HepG2 (cell line): Measurements from ENCODE around the gene LCN2. TPM values are rescaled to one million over a fixed set of nuclear protein-coding genes. Genes with fewer than 3 reads are reported as not detected.

Experiments
- HNRNPLL ChIP-seq: fragments of 200-400 bp; formaldehyde crosslinking; IDR thresholded peaks from 2 replicates; pipeline ENCODE4 v1.6.1; 2017; ENCODE audit warnings: mild to moderate bottlenecking, low read depth, low read length; ENCODE audit not compliant: poor library complexity, severe bottlenecking
- NFE2L1 ChIP-seq: sonication (generic); formaldehyde crosslinking; IDR thresholded peaks from 2 replicates; pipeline ENCODE4 v1.4.0; 2020; ENCODE audit warnings: missing genetic modification reagents, mild to moderate bottlenecking, borderline replicate concordance
- TBX3 ChIP-seq: fragments of 450-650 bp; IDR thresholded peaks from 2 replicates; pipeline ENCODE4 v1.6.1; 2017; ENCODE audit warnings: antibody characterized with exemption, mild to moderate bottlenecking, inconsistent platforms, borderline replicate concordance
- ZFX ChIP-seq: sonication (generic); formaldehyde crosslinking; IDR thresholded peaks from 2 replicates; pipeline ENCODE4 v1.4.0; 2020; ENCODE audit warnings: mild to moderate bottlenecking, low read depth, missing genetic modification reagents, moderate library complexity
- ZNF260 ChIP-seq: sonication (generic); formaldehyde crosslinking; IDR thresholded peaks from 2 replicates; pipeline ENCODE4 v1.4.0; 2020; ENCODE audit warnings: missing genetic modification reagents, low read depth, mild to moderate bottlenecking, borderline replicate concordance
- ZNF292 ChIP-seq: sonication (generic); formaldehyde crosslinking; IDR thresholded peaks from 2 replicates; pipeline ENCODE4 v1.8.1; 2022; ENCODE audit warnings: mild to moderate bottlenecking, low read depth, missing genetic modification reagents, borderline replicate concordance
- ZNF333 ChIP-seq: sonication (generic); formaldehyde crosslinking; IDR thresholded peaks from 2 replicates; pipeline ENCODE4 v1.4.0; 2020; ENCODE audit warnings: mild to moderate bottlenecking, missing genetic modification reagents, borderline replicate concordance
- ZNF337 ChIP-seq: sonication (generic); formaldehyde crosslinking; IDR thresholded peaks from 2 replicates; pipeline ENCODE4 v1.5.1; 2020; ENCODE audit warnings: missing genetic modification reagents, low read depth, mild to moderate bottlenecking, borderline replicate concordance
- ZNF382 ChIP-seq: sonication (generic); formaldehyde crosslinking; IDR thresholded peaks from 2 replicates; pipeline ENCODE4 v1.5.0; 2020; ENCODE audit warnings: missing genetic modification reagents, mild to moderate bottlenecking, borderline replicate concordance
- ZNF773 ChIP-seq: sonication (generic); formaldehyde crosslinking; IDR thresholded peaks from 2 replicates; pipeline ENCODE4 v1.4.0; 2020; ENCODE audit warnings: missing genetic modification reagents, borderline replicate concordance
- ZNF83 ChIP-seq: sonication (generic); formaldehyde crosslinking; IDR thresholded peaks from 2 replicates; pipeline ENCODE4 v1.4.0; 2020; ENCODE audit warnings: missing genetic modification reagents, mild to moderate bottlenecking, borderline replicate concordance
- polyA plus RNA-seq, 8 experiments: library from polyadenylated mRNA; depleted of rRNA in 3 of 8; stranded (reverse) in 7 of 8; unstranded in 1 of 8; fragments of >200 nt; fragmentation: Illumina TruSeq in 4 of 8; extraction: Trizol in 4 of 8; gene quantifications; 2 replicates each; pipeline versions ENCODE4 v1.2.1 to v1.2.3, GENCODE V29; 2011 to 2016; ENCODE audit warnings: low read depth in 4 of 8, missing spikeins in 1 of 8, mixed read lengths in 1 of 8; ENCODE audit not compliant: insufficient read depth in 1 of 8
- total RNA-seq, 5 experiments: library from RNA; depleted of rRNA; stranded (reverse); fragments of >200 nt; fragmentation: Illumina TruSeq; extraction: Trizol; gene quantifications; 2 replicates each; pipeline ENCODE4 v1.2.3, GENCODE V29; 2016; ENCODE audit warnings: low read depth in 1 of 5
- TF ChIP-seq, protein P1 (sequence below): sonication (generic); formaldehyde crosslinking; IDR thresholded peaks from 2 replicates; pipeline ENCODE4 v1.4.0; 2020; ENCODE audit warnings: mild to moderate bottlenecking, missing genetic modification reagents
- TF ChIP-seq, protein P2 (sequence below): sonication (generic); formaldehyde crosslinking; IDR thresholded peaks from 2 replicates; pipeline ENCODE4 v1.8.0; 2022; ENCODE audit warnings: low read depth, missing genetic modification reagents
- TF ChIP-seq, protein P3 (sequence below): sonication (generic); formaldehyde crosslinking; IDR thresholded peaks from 2 replicates; pipeline ENCODE4 v1.4.0; 2020; ENCODE audit warnings: mild to moderate bottlenecking, missing genetic modification reagents
- TF ChIP-seq, protein P4 (sequence below): sonication (generic); formaldehyde crosslinking; IDR thresholded peaks from 2 replicates; pipeline ENCODE4 v1.5.0; 2020; ENCODE audit warnings: mild to moderate bottlenecking, missing genetic modification reagents

Gene LCN2
- total and polyA plus RNA-seq, 2 of the 13 experiments (the other 11 are each of a cell fraction or from before 2014, with no cell fraction given) = 0.38 to 1.4 TPM

DNA sequence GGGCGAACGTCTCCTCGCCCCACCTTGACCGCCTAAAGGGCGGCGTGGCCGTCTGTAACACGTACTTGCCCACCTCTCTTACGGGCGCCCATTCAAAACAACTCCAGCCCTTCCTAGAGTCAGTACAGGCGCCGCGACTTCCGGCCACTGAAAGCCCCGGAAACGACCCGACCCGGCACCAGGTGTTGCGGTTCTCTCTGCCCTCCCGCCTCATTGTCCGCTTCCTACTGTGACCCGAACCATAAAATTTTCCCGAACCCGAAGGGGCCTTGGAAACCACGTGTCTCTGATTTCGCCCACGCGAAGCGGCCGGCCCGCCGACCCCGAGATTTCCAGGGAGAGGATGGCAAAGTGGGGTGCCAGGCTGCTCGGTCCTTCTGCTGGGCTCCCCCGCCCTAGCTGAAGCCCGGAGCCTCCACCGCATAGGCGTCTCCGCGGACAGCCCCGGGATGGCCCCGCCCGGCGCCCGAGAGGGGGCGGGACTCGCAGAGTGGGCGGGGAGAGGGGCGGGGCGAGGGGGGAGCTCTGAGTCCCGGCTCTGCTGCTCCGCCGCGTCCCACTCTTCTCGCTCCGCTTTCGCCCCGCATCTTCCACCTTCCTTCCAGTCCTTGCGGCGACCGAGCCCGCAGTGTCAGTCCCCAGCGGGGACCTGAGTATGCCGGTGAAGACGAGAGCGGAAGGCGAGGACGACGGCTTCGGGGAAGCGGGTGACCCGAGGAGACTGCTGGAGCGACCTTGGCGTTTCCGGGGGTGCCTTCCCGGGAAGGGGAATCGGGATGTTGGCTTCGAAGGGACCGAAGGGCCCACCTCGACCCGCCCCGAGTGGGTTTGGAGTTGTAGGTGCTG is 21.0 kb upstream of the LCN2 start (continued):
- TF ChIP-seq, protein P1, sequence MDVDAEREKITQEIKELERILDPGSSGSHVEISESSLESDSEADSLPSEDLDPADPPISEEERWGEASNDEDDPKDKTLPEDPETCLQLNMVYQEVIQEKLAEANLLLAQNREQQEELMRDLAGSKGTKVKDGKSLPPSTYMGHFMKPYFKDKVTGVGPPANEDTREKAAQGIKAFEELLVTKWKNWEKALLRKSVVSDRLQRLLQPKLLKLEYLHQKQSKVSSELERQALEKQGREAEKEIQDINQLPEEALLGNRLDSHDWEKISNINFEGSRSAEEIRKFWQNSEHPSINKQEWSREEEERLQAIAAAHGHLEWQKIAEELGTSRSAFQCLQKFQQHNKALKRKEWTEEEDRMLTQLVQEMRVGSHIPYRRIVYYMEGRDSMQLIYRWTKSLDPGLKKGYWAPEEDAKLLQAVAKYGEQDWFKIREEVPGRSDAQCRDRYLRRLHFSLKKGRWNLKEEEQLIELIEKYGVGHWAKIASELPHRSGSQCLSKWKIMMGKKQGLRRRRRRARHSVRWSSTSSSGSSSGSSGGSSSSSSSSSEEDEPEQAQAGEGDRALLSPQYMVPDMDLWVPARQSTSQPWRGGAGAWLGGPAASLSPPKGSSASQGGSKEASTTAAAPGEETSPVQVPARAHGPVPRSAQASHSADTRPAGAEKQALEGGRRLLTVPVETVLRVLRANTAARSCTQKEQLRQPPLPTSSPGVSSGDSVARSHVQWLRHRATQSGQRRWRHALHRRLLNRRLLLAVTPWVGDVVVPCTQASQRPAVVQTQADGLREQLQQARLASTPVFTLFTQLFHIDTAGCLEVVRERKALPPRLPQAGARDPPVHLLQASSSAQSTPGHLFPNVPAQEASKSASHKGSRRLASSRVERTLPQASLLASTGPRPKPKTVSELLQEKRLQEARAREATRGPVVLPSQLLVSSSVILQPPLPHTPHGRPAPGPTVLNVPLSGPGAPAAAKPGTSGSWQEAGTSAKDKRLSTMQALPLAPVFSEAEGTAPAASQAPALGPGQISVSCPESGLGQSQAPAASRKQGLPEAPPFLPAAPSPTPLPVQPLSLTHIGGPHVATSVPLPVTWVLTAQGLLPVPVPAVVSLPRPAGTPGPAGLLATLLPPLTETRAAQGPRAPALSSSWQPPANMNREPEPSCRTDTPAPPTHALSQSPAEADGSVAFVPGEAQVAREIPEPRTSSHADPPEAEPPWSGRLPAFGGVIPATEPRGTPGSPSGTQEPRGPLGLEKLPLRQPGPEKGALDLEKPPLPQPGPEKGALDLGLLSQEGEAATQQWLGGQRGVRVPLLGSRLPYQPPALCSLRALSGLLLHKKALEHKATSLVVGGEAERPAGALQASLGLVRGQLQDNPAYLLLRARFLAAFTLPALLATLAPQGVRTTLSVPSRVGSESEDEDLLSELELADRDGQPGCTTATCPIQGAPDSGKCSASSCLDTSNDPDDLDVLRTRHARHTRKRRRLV = 0 out of 2 replicates have a peak, but pooled peaks have one; percentile 46
- TF ChIP-seq ZNF773 (CRISPR knock-in tag) (no peak; the same call in 1 of the 2 replicates), ZNF260 (CRISPR knock-in tag) (no peak), ZNF333 (CRISPR knock-in tag) (peak; percentile 65; the same call in 1 of the 2 replicates), ZNF292 (0 out of 2 replicates have a peak, but pooled peaks have one; percentile 42), TBX3 (no peak), NFE2L1 (CRISPR knock-in tag) (no peak), ZFX (CRISPR knock-in tag) (peak; percentile 16; the same call in 1 of the 2 replicates), ZNF83 (CRISPR knock-in tag) (no peak), HNRNPLL (peak; percentile 61), ZNF382 (CRISPR knock-in tag) (no peak), ZNF337 (CRISPR knock-in tag) (no peak)
- TF ChIP-seq, protein P2, sequence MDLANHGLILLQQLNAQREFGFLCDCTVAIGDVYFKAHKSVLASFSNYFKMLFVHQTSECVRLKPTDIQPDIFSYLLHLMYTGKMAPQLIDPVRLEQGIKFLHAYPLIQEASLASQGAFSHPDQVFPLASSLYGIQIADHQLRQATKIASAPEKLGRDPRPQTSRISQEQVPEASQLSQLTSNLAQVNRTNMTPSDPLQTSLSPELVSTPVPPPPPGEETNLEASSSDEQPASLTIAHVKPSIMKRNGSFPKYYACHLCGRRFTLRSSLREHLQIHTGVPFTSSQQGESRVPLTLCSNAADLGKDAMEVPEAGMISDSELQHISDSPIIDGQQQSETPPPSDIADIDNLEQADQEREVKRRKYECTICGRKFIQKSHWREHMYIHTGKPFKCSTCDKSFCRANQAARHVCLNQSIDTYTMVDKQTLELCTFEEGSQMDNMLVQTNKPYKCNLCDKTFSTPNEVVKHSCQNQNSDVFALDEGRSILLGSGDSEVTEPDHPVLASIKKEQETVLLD = no peak
- TF ChIP-seq, protein P3, sequence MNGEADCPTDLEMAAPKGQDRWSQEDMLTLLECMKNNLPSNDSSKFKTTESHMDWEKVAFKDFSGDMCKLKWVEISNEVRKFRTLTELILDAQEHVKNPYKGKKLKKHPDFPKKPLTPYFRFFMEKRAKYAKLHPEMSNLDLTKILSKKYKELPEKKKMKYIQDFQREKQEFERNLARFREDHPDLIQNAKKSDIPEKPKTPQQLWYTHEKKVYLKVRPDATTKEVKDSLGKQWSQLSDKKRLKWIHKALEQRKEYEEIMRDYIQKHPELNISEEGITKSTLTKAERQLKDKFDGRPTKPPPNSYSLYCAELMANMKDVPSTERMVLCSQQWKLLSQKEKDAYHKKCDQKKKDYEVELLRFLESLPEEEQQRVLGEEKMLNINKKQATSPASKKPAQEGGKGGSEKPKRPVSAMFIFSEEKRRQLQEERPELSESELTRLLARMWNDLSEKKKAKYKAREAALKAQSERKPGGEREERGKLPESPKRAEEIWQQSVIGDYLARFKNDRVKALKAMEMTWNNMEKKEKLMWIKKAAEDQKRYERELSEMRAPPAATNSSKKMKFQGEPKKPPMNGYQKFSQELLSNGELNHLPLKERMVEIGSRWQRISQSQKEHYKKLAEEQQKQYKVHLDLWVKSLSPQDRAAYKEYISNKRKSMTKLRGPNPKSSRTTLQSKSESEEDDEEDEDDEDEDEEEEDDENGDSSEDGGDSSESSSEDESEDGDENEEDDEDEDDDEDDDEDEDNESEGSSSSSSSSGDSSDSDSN (CRISPR knock-in tag) = no peak; the same call in 1 of the 2 replicates
- TF ChIP-seq, protein P4, sequence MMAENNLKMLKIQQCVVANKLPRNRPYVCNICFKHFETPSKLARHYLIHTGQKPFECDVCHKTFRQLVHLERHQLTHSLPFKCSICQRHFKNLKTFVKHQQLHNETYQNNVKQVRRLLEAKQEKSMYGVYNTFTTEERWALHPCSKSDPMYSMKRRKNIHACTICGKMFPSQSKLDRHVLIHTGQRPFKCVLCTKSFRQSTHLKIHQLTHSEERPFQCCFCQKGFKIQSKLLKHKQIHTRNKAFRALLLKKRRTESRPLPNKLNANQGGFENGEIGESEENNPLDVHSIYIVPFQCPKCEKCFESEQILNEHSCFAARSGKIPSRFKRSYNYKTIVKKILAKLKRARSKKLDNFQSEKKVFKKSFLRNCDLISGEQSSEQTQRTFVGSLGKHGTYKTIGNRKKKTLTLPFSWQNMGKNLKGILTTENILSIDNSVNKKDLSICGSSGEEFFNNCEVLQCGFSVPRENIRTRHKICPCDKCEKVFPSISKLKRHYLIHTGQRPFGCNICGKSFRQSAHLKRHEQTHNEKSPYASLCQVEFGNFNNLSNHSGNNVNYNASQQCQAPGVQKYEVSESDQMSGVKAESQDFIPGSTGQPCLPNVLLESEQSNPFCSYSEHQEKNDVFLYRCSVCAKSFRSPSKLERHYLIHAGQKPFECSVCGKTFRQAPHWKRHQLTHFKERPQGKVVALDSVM (CRISPR knock-in tag) = 0 out of 2 replicates have a peak, but pooled peaks have one; percentile 13
